Right lobe of liver (tissue), 6 donors: Measurements from ENCODE around the gene UCP2. TPM values are rescaled to one million over a fixed set of nuclear protein-coding genes. Genes with fewer than 3 reads are reported as not detected.

Experiments used
- ATAC-seq, 4 donors: fragments of 200-7000 bp; cut with Tn5 transposase; one replicate each; pipeline ENCODE4 v1.9.1; 2020; ENCODE audit warnings: mild to moderate bottlenecking in 4 of 4, moderate library complexity in 4 of 4
- DNase-seq, 3 donors: peaks; one replicate each; pipeline ENCODE4 v3.0.0-alpha.2; 2020
- H3K27ac ChIP-seq, 3 donors: fragments of 200-600 bp; one replicate each; pipeline ENCODE4 v1.8.0; 2022
- H3K27me3 ChIP-seq, 2 donors: fragments of 200-600 bp; one replicate each; pipeline ENCODE4 v1.8.0; 2022
- H3K36me3 ChIP-seq, 4 donors: fragments of 200-600 bp; sonication (generic) in 1 of 4; one replicate each; pipeline versions ENCODE4 v1.5.1 to v1.8.0; 2017 to 2022; ENCODE audit warnings: control low read depth in 1 of 4
- H3K4me1 ChIP-seq, 4 donors: fragments of 200-600 bp; sonication (generic) in 1 of 4; one replicate each; pipeline versions ENCODE4 v1.5.1 to v1.8.0; 2017 to 2022; ENCODE audit warnings: control low read depth in 1 of 4
- H3K4me3 ChIP-seq, 3 donors: fragments of 200-600 bp; one replicate each; pipeline ENCODE4 v1.8.0; 2022
- H3K9me3 ChIP-seq, 4 donors: fragments of 200-600 bp; sonication (generic) in 1 of 4; one replicate each; pipeline versions ENCODE4 v1.5.1 to v1.8.0; 2017 to 2022; ENCODE audit warnings: control low read depth in 1 of 4
- CTCF ChIP-seq, 4 donors: fragments of 200-600 bp in 3 of 4; fragments of 450-650 bp in 1 of 4; IDR thresholded peaks; one replicate each; pipeline versions ENCODE4 v1.5.1 to v1.8.0; 2016 to 2022; ENCODE audit warnings: antibody characterized with exemption in 4 of 4, mild to moderate bottlenecking in 2 of 4
- POLR2A ChIP-seq: fragments of 450-650 bp; IDR thresholded peaks from one replicate; pipeline ENCODE4 v1.6.1; 2017; ENCODE audit warnings: antibody characterized with exemption, mild to moderate bottlenecking
- WGBS: methylation state at CpG from one replicate; pipeline ENCODE4 v1.1.6; 2018; ENCODE audit warnings: low coverage, low lambda C conversion rate; ENCODE audit not compliant: insufficient coverage; ENCODE audit errors: missing lambda C conversion rate; 5-methylcytosine and 5-hydroxymethylcytosine counted together
- intact Hi-C, 2 donors: fragments of 100-400 bp; cut with DNase I; formaldehyde crosslinking; loops; one replicate each; pipeline versions ENCODE4 v1.11.2 to v1.14.1; 2022
- total RNA-seq, 6 experiments: library from RNA; depleted of rRNA in 2 of 6; stranded (reverse); fragments of >200 nt in 2 of 6; fragmentation: NEBNext Ultra II Directional in 3 of 6; extraction: Animal tissue kit (Norgen Biotek cat#: 25700) in 3 of 6; gene quantifications; one replicate each; pipeline versions ENCODE4 v1.1.0 to v1.2.4, GENCODE V29; 2016 to 2023
- donor health status: DM: no; HTN: yes; CAD: no.
- donor health status: DM: no; HTN: no; CAD: no.
- donor health status: DM: no; HTN: no; CAD: no.
- donor health status: DM: no; HTN: yes; CAD: no.
- donor health status: DM: no; HTN: yes; CAD: no.

The UCP2 gene
- total RNA-seq, 6 experiments from 2014 or later, result 5.2 to 41.3 (median 8.7) TPM

GRCh38 chr11:74017631-74018030 lies 35.0 kb upstream of the UCP2 start:
- no CpG with 5 or more reads among the region's 3 CpGs for WGBS

GRCh38 chr11:74015919-74016684 lies 33.5 kb upstream of the UCP2 start:
- WGBS, result 90% methylated on average over 2 of the region's 5 CpGs
- no peak overlapping the region for H3K27ac ChIP-seq

More at GRCh38 chr11:74017631-74018030, 35.0 kb upstream of the UCP2 start:
- peaks cover 0 to 27% (median 14%) of the 10 kb centered on the region in 4 donors for H3K4me1 ChIP-seq
- DNase-seq, result no peak
- no peaks in the 10 kb centered on the region for H3K9me3 ChIP-seq
- TF ChIP-seq CTCF (IDR thresholded peaks at IDR 0.05) (no peak), POLR2A (no peak)
- no peak for ATAC-seq
- intact Hi-C loops, result no loop called here
- no peaks in the 10 kb centered on the region for H3K36me3 ChIP-seq
- no peak overlapping the region for H3K4me3 ChIP-seq
- no peaks in the 10 kb centered on the region for H3K27me3 ChIP-seq
- peak overlapping the region in 2 of 3 donors; percentile 80 to 94 for H3K27ac ChIP-seq

GRCh38 chr11:74014880-74015279 lies 32.2 kb upstream of the UCP2 start:
- H3K4me3 ChIP-seq, result no peak overlapping the region
- intact Hi-C loops, result no loop called here
- no peak for DNase-seq

More at GRCh38 chr11:74015919-74016684, 33.5 kb upstream of the UCP2 start:
- no peak overlapping the region for H3K4me3 ChIP-seq
- intact Hi-C loops, result no loop called here
- no peak for ATAC-seq
- no peak for DNase-seq
- peaks cover 0 to 27% (median 14%) of the 10 kb centered on the region in 4 donors for H3K4me1 ChIP-seq
- H3K36me3 ChIP-seq, result no peaks in the 10 kb centered on the region
- no peaks in the 10 kb centered on the region for H3K9me3 ChIP-seq
- TF ChIP-seq POLR2A, result no peak
- TF ChIP-seq CTCF (IDR thresholded peaks at IDR 0.05), result no peak
- H3K27me3 ChIP-seq, result no peaks in the 10 kb centered on the region

GRCh38 chr11:74013141-74013540 lies 30.5 kb upstream of the UCP2 start:
- WGBS, result 94% methylated on average over 3 of the region's 8 CpGs
- H3K36me3 ChIP-seq, result no peaks in the 10 kb centered on the region
- H3K9me3 ChIP-seq, result no peaks in the 10 kb centered on the region
- ATAC-seq (no peak), DNase-seq (no peak)
- intact Hi-C loops, result no loop called here
- no peak overlapping the region for H3K4me3 ChIP-seq
- H3K27ac ChIP-seq, result no peak overlapping the region
- no peaks in the 10 kb centered on the region for H3K27me3 ChIP-seq
- TF ChIP-seq CTCF (IDR thresholded peaks at IDR 0.05) (no peak), POLR2A (no peak)
- H3K4me1 ChIP-seq, result peaks cover 0 to 6% (median 2%) of the 10 kb centered on the region in 4 donors

More at GRCh38 chr11:74014880-74015279, 32.2 kb upstream of the UCP2 start:
- Histone ChIP-seq H3K9me3 (no peaks in the 10 kb centered on the region), H3K27me3 (no peaks in the 10 kb centered on the region), H3K36me3 (no peaks in the 10 kb centered on the region), H3K4me1 (peaks cover 0 to 21% (median 13%) of the 10 kb centered on the region in 4 donors), H3K27ac (no peak overlapping the region)
- TF ChIP-seq CTCF (IDR thresholded peaks at IDR 0.05) (no peak), POLR2A (no peak)
- no peak for ATAC-seq
- WGBS, result no CpG with 5 or more reads among the region's 2 CpGs
